AG08396 (cell line): ENCODE results near the gene GNG2.

Experiments used
- DNase-seq: peaks from one replicate; pipeline ENCODE4 v3.0.0; 2012; ENCODE audit warnings: low spot score, mixed read lengths

Gene GNG2

GRCh38 chr14:51996148-51996746, 135.8 kb downstream of the GNG2 start:
- DNase-seq, result no peak

GRCh38 chr14:51998348-51998747, 137.9 kb downstream of the GNG2 start:
- no peak for DNase-seq

- no peak for DNase-seq
These were observed 138.7 kb downstream of the GNG2 start for GRCh38 chr14:51999084-51999483.

- peak; percentile 12 for DNase-seq
These were observed 139.7 kb downstream of the GNG2 start for GRCh38 chr14:52000019-52000582.

- DNase-seq, result no peak
These were observed 140.3 kb downstream of the GNG2 start for GRCh38 chr14:52000696-52001095.

GRCh38 chr14:52002542-52002941, 142.1 kb downstream of the GNG2 start:
- no peak for DNase-seq

- DNase-seq, result no peak
These were observed 142.9 kb downstream of the GNG2 start for GRCh38 chr14:52003324-52003723.

GRCh38 chr14:52005625-52006024, 145.2 kb downstream of the GNG2 start:
- DNase-seq, result no peak

GRCh38 chr14:52006361-52006760, 145.9 kb downstream of the GNG2 start:
- DNase-seq, result no peak

- no peak for DNase-seq
These were observed 146.8 kb downstream of the GNG2 start for GRCh38 chr14:52007211-52007610.

- DNase-seq, result no peak
These were observed 147.2 kb downstream of the GNG2 start for GRCh38 chr14:52007637-52008036.

- no peak for DNase-seq
These were observed 147.7 kb downstream of the GNG2 start for GRCh38 chr14:52008136-52008535.

GRCh38 chr14:52010173-52010693, 149.8 kb downstream of the GNG2 start:
- no peak for DNase-seq

GRCh38 chr14:52011523-52011922, 151.1 kb downstream of the GNG2 start:
- DNase-seq, result no peak

- no peak for DNase-seq
These were observed 152.2 kb downstream of the GNG2 start for GRCh38 chr14:52012635-52013034.

GRCh38 chr14:52013984-52014600, 153.7 kb downstream of the GNG2 start:
- no peak for DNase-seq

GRCh38 chr14:52014601-52015267, 154.3 kb downstream of the GNG2 start:
- DNase-seq, result no peak

GRCh38 chr14:52015411-52016030, 155.1 kb downstream of the GNG2 start:
- no peak for DNase-seq

- no peak for DNase-seq
These were observed 157.8 kb downstream of the GNG2 start for GRCh38 chr14:52018252-52018651.

GRCh38 chr14:52018970-52019369, 158.6 kb downstream of the GNG2 start:
- no peak for DNase-seq
